SK-N-SH (cell line): Measurements from ENCODE around the gene ATP13A4. TPM values are rescaled to one million over a fixed set of nuclear protein-coding genes. Genes with fewer than 3 reads are reported as not detected.

ENCODE experiments used
- CTCF ChIA-PET: fragments of 300-600, 350-600 bp; formaldehyde crosslinking; extraction: SDS; loops from one replicate; lab custom pipeline; 2021; lab: Yijun Ruan, JAX
- POLR2A ChIA-PET: fragments of 350-600 bp; sonication (Branson Sonifier 250); formaldehyde crosslinking; extraction: SDS; loops from one replicate; lab custom pipeline; 2020; ENCODE audit warnings: antibody characterized with exemption, inconsistent platforms; lab: Yijun Ruan, JAX
- DNase-seq: peaks from one replicate; pipeline ENCODE4 v3.0.0; 2012
- H2AFZ ChIP-seq: fragments of 200-600 bp; sonication (generic); 2 replicates; pipeline ENCODE4 v1.8.1; 2016; ENCODE audit warnings: antibody characterized with exemption, mild to moderate bottlenecking, low read depth
- H3F3A ChIP-seq: fragments of 200-600 bp; sonication (generic); replicated peaks from 2 replicates; pipeline ENCODE3; 2016; ENCODE audit warnings: antibody characterized with exemption, mild to moderate bottlenecking; ENCODE audit not compliant: insufficient read depth
- H3K27ac ChIP-seq, 2 experiments: fragments of 200-500 bp in 1 of 2; fragments of 200-600 bp in 1 of 2; sonication (Bioruptor generic) in 1 of 2; sonication (generic), shearing (Covaris generic) in 1 of 2; 2 replicates each; pipeline versions ENCODE4 v1.5.1 to v1.6.1; 2014 to 2016; ENCODE audit warnings: low read depth in 2 of 2, inconsistent platforms in 1 of 2, low read length in 1 of 2, mild to moderate bottlenecking in 1 of 2, mixed read lengths in 1 of 2
- H3K27me3 ChIP-seq: fragments of 200-600 bp; sonication (generic), shearing (Covaris generic); 2 replicates; pipeline ENCODE4 v1.6.1; 2016; ENCODE audit warnings: mixed run types; ENCODE audit not compliant: insufficient read depth
- H3K36me3 ChIP-seq, 2 experiments: fragments of 200-500 bp in 1 of 2; fragments of 200-600 bp in 1 of 2; sonication (Bioruptor generic) in 1 of 2; sonication (generic) in 1 of 2; replicated peaks in 1 of 2; 2 replicates each; pipeline versions ENCODE3 to v1.5.1; 2014 to 2016; ENCODE audit warnings: low read length in 1 of 2, mild to moderate bottlenecking in 1 of 2; ENCODE audit not compliant: insufficient read depth in 2 of 2, control insufficient read depth in 1 of 2
- H3K4me1 ChIP-seq, 2 experiments: fragments of 200-500 bp in 1 of 2; fragments of 200-600 bp in 1 of 2; sonication (Bioruptor generic) in 1 of 2; sonication (generic), shearing (Covaris generic) in 1 of 2; 2 replicates each; pipeline versions ENCODE4 v1.5.1 to v1.6.1; 2014 to 2016; ENCODE audit warnings: low read depth in 1 of 2, low read length in 1 of 2, mixed run types in 1 of 2; ENCODE audit not compliant: insufficient read depth in 2 of 2, control insufficient read depth in 1 of 2
- H3K4me2 ChIP-seq: fragments of 200-600 bp; sonication (generic), shearing (Covaris generic); 2 replicates; pipeline ENCODE4 v1.6.1; 2017; ENCODE audit warnings: mixed run types
- H3K4me3 ChIP-seq, 2 experiments: fragments of 200-500 bp in 1 of 2; fragments of 200-600 bp in 1 of 2; sonication (Bioruptor generic) in 1 of 2; sonication (generic), shearing (Covaris generic) in 1 of 2; 2 replicates each; pipeline versions ENCODE4 v1.5.1 to v1.8.1; 2014 to 2016; ENCODE audit warnings: low read depth in 2 of 2, inconsistent platforms in 1 of 2, low read length in 1 of 2, mild to moderate bottlenecking in 1 of 2, mixed read lengths in 1 of 2, moderate library complexity in 1 of 2
- H3K79me2 ChIP-seq: fragments of 200-600 bp; sonication (generic); 2 replicates; pipeline ENCODE4 v1.8.1; 2017; ENCODE audit warnings: mild to moderate bottlenecking; ENCODE audit not compliant: insufficient read depth
- H3K9ac ChIP-seq: fragments of 200-600 bp; sonication (generic); 2 replicates; pipeline ENCODE4 v1.6.1; 2017; ENCODE audit warnings: mixed run types
- H3K9me2 ChIP-seq: fragments of 200-600 bp; sonication (generic); 2 replicates; pipeline ENCODE4 v1.6.1; 2017; ENCODE audit warnings: mixed run types
- H3K9me3 ChIP-seq: fragments of 200-600 bp; sonication (generic); 2 replicates; pipeline ENCODE4 v1.6.1; 2017; ENCODE audit warnings: mixed run types, mild to moderate bottlenecking, moderate library complexity
- H4K20me1 ChIP-seq: fragments of 200-600 bp; sonication (generic); 2 replicates; pipeline ENCODE4 v1.6.1; 2017; ENCODE audit warnings: mild to moderate bottlenecking, mixed run types; ENCODE audit not compliant: insufficient read depth
- CHD2 ChIP-seq: fragments of 150-350 bp; IDR thresholded peaks from 2 replicates; pipeline ENCODE4 v1.6.1; 2018; ENCODE audit warnings: low read length; ENCODE audit not compliant: partially characterized antibody
- ELF1 ChIP-seq: IDR thresholded peaks from 2 replicates; pipeline ENCODE4 v1.4.0; 2012
- GABPA ChIP-seq: IDR thresholded peaks from 2 replicates; pipeline ENCODE4 v1.4.0; 2012; ENCODE audit warnings: low read depth, mild to moderate bottlenecking
- MEF2A ChIP-seq: IDR thresholded peaks from 2 replicates; pipeline ENCODE4 v1.4.0; 2012; ENCODE audit warnings: low read depth, borderline replicate concordance
- NRF1 ChIP-seq: IDR thresholded peaks from 2 replicates; pipeline ENCODE4 v1.6.1; 2012; ENCODE audit warnings: low read depth, mild to moderate bottlenecking, low read length
- RAD21 ChIP-seq: IDR thresholded peaks from 2 replicates; pipeline ENCODE4 v1.6.1; 2012; ENCODE audit warnings: mild to moderate bottlenecking, low read length
- RCOR1 ChIP-seq: fragments of 150-350 bp; IDR thresholded peaks from 2 replicates; pipeline ENCODE4 v1.6.1; 2017; ENCODE audit warnings: antibody characterized with exemption, low read length
- RFX5 ChIP-seq: IDR thresholded peaks from 2 replicates; pipeline ENCODE4 v1.6.1; 2012; ENCODE audit warnings: mild to moderate bottlenecking, improper control_type of control experiment, low read length
- SIN3A ChIP-seq: IDR thresholded peaks from 2 replicates; pipeline ENCODE4 v1.6.1; 2012; ENCODE audit warnings: low read depth, mild to moderate bottlenecking, low read length, moderate library complexity, borderline replicate concordance
- TAF1 ChIP-seq: IDR thresholded peaks from 2 replicates; pipeline ENCODE4 v1.6.1; 2012; ENCODE audit warnings: low read depth, mild to moderate bottlenecking, low read length, moderate library complexity, borderline replicate concordance
- TCF12 ChIP-seq: IDR thresholded peaks from 2 replicates; pipeline ENCODE4 v1.4.0; 2012
- YY1 ChIP-seq: IDR thresholded peaks from 2 replicates; pipeline ENCODE4 v1.4.0; 2012; ENCODE audit warnings: low read depth, mild to moderate bottlenecking
- WGBS: methylation state at CpG from one replicate; pipeline ENCODE4 v1.1.6; 2017; ENCODE audit warnings: low lambda C conversion rate; 5-methylcytosine and 5-hydroxymethylcytosine counted together
- polyA plus RNA-seq, 3 experiments: library from polyadenylated mRNA; depleted of rRNA; stranded (reverse); fragments of >200 nt; gene quantifications; 2 replicates each; pipeline ENCODE4 v1.2.3, GENCODE V29; 2012
- TF ChIP-seq, protein P1 (sequence below): IDR thresholded peaks from 2 replicates; pipeline ENCODE4 v1.4.0; 2012; ENCODE audit warnings: low read depth
- TF ChIP-seq, protein P2 (sequence below): IDR thresholded peaks from 2 replicates; pipeline ENCODE4; 2012
- TF ChIP-seq, protein P3 (sequence below): fragments of 200-600 bp; sonication (generic); IDR thresholded peaks from 2 replicates; pipeline ENCODE4 v1.6.1; 2017; ENCODE audit warnings: antibody characterized with exemption, mild to moderate bottlenecking, moderate library complexity
- TF ChIP-seq, protein P4 (sequence below): fragments of 150-350 bp; IDR thresholded peaks from 2 replicates; pipeline ENCODE4 v1.6.1; 2017; ENCODE audit warnings: antibody characterized with exemption, low read length, low read depth, borderline replicate concordance
- TF ChIP-seq, protein P5 (sequence below): IDR thresholded peaks from 2 replicates; pipeline ENCODE4 v1.6.1; 2012; ENCODE audit warnings: mild to moderate bottlenecking, low read depth, low read length, moderate library complexity
- TF ChIP-seq, protein P6 (sequence below): IDR thresholded peaks from 2 replicates; pipeline ENCODE4 v1.4.0; 2012; ENCODE audit warnings: low read depth, borderline replicate concordance

The ATP13A4 gene
- polyA plus RNA-seq, 1 of the 3 experiments (the other 2 are of a cell fraction) = 0.02 TPM

DNA sequence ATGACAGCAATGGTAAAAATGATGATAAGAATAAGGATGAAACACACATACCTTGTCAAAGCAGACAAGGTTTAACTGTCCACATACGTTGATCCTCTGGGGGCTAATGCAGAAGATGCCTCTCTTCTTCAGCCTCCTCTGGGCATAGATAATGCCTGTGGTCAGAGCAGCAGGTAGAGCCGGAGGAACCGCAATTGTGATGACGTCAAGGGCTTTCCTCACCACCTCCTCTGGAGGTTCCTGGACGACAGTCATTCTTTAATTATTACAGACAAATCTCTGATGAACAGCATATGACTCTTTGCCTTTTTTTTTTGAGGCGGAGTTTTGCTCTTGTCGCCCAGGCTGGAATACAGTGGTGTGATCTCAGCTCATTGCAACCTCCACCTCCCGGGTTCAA, 89.8 kb downstream of the ATP13A4 start:
- 43% methylated on average over 8 of the region's 8 CpGs for WGBS
- no peaks in the 10 kb centered on the region for H3K4me1 ChIP-seq
- H2AFZ ChIP-seq = no peak overlapping the region
- H3K4me2 ChIP-seq = no peak overlapping the region
- H3K9me2 ChIP-seq = no peaks in the 10 kb centered on the region
- H3K36me3 ChIP-seq = no peaks in the 10 kb centered on the region
- H3K79me2 ChIP-seq = no peaks in the 10 kb centered on the region
- H3K27ac ChIP-seq = no peak overlapping the region
- no peak overlapping the region for H3K9ac ChIP-seq
- POLR2A ChIA-PET = no interaction called here
- no peaks in the 10 kb centered on the region for H3K9me3 ChIP-seq
- no peaks in the 10 kb centered on the region for H4K20me1 ChIP-seq
- CTCF ChIA-PET = no interaction called here
- no peak for DNase-seq
- TF ChIP-seq, protein P1, sequence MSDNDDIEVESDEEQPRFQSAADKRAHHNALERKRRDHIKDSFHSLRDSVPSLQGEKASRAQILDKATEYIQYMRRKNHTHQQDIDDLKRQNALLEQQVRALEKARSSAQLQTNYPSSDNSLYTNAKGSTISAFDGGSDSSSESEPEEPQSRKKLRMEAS = no peak
- no peak for TF ChIP-seq NRF1
- no peak for TF ChIP-seq ELF1
- no peak for TF ChIP-seq TCF12
- TF ChIP-seq GABPA = no peak
- TF ChIP-seq RCOR1 = no peak
- TF ChIP-seq CHD2 = no peak
- no peak for TF ChIP-seq SIN3A
- TF ChIP-seq, protein P2, sequence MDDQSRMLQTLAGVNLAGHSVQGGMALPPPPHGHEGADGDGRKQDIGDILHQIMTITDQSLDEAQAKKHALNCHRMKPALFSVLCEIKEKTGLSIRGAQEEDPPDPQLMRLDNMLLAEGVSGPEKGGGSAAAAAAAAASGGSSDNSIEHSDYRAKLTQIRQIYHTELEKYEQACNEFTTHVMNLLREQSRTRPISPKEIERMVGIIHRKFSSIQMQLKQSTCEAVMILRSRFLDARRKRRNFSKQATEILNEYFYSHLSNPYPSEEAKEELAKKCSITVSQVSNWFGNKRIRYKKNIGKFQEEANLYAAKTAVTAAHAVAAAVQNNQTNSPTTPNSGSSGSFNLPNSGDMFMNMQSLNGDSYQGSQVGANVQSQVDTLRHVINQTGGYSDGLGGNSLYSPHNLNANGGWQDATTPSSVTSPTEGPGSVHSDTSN = no peak
- no peak for TF ChIP-seq RFX5
- no peak for TF ChIP-seq YY1
- TF ChIP-seq, protein P3, sequence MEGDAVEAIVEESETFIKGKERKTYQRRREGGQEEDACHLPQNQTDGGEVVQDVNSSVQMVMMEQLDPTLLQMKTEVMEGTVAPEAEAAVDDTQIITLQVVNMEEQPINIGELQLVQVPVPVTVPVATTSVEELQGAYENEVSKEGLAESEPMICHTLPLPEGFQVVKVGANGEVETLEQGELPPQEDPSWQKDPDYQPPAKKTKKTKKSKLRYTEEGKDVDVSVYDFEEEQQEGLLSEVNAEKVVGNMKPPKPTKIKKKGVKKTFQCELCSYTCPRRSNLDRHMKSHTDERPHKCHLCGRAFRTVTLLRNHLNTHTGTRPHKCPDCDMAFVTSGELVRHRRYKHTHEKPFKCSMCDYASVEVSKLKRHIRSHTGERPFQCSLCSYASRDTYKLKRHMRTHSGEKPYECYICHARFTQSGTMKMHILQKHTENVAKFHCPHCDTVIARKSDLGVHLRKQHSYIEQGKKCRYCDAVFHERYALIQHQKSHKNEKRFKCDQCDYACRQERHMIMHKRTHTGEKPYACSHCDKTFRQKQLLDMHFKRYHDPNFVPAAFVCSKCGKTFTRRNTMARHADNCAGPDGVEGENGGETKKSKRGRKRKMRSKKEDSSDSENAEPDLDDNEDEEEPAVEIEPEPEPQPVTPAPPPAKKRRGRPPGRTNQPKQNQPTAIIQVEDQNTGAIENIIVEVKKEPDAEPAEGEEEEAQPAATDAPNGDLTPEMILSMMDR = no peak
- no peak for TF ChIP-seq RAD21
- TF ChIP-seq, protein P4, sequence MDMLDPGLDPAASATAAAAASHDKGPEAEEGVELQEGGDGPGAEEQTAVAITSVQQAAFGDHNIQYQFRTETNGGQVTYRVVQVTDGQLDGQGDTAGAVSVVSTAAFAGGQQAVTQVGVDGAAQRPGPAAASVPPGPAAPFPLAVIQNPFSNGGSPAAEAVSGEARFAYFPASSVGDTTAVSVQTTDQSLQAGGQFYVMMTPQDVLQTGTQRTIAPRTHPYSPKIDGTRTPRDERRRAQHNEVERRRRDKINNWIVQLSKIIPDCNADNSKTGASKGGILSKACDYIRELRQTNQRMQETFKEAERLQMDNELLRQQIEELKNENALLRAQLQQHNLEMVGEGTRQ = no peak
- TF ChIP-seq, protein P5, sequence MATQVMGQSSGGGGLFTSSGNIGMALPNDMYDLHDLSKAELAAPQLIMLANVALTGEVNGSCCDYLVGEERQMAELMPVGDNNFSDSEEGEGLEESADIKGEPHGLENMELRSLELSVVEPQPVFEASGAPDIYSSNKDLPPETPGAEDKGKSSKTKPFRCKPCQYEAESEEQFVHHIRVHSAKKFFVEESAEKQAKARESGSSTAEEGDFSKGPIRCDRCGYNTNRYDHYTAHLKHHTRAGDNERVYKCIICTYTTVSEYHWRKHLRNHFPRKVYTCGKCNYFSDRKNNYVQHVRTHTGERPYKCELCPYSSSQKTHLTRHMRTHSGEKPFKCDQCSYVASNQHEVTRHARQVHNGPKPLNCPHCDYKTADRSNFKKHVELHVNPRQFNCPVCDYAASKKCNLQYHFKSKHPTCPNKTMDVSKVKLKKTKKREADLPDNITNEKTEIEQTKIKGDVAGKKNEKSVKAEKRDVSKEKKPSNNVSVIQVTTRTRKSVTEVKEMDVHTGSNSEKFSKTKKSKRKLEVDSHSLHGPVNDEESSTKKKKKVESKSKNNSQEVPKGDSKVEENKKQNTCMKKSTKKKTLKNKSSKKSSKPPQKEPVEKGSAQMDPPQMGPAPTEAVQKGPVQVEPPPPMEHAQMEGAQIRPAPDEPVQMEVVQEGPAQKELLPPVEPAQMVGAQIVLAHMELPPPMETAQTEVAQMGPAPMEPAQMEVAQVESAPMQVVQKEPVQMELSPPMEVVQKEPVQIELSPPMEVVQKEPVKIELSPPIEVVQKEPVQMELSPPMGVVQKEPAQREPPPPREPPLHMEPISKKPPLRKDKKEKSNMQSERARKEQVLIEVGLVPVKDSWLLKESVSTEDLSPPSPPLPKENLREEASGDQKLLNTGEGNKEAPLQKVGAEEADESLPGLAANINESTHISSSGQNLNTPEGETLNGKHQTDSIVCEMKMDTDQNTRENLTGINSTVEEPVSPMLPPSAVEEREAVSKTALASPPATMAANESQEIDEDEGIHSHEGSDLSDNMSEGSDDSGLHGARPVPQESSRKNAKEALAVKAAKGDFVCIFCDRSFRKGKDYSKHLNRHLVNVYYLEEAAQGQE = no peak
- TF ChIP-seq MEF2A = no peak
- no peak for TF ChIP-seq TAF1
- TF ChIP-seq, protein P6, sequence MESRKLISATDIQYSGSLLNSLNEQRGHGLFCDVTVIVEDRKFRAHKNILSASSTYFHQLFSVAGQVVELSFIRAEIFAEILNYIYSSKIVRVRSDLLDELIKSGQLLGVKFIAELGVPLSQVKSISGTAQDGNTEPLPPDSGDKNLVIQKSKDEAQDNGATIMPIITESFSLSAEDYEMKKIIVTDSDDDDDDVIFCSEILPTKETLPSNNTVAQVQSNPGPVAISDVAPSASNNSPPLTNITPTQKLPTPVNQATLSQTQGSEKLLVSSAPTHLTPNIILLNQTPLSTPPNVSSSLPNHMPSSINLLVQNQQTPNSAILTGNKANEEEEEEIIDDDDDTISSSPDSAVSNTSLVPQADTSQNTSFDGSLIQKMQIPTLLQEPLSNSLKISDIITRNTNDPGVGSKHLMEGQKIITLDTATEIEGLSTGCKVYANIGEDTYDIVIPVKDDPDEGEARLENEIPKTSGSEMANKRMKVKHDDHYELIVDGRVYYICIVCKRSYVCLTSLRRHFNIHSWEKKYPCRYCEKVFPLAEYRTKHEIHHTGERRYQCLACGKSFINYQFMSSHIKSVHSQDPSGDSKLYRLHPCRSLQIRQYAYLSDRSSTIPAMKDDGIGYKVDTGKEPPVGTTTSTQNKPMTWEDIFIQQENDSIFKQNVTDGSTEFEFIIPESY = no peak
- no peaks in the 10 kb centered on the region; the same call in none of the 2 replicates for H3K27me3 ChIP-seq
- no peak overlapping the region for H3K4me3 ChIP-seq
- no peaks in the 10 kb centered on the region for H3F3A ChIP-seq
